GM18502 (cell line): ENCODE measurements around the gene CTBP1.

Source experiments
- ATAC-seq: cut with Tn5 transposase; IDR thresholded peaks from one replicate; pipeline ENCODE4 v1.9.1; 2021; ENCODE audit warnings: mild to moderate bottlenecking; ENCODE audit not compliant: unreplicated experiment, poor library complexity

CTBP1 gene

GRCh38 chr4:1226144-1226481, 22.8 kb downstream of the CTBP1 start:
- no peak for ATAC-seq

- no peak for ATAC-seq
Measured at GRCh38 chr4:1225272-1226143, 23.4 kb downstream of the CTBP1 start.

GRCh38 chr4:1223841-1224809, 24.8 kb downstream of the CTBP1 start:
- no peak for ATAC-seq

- no peak for ATAC-seq
Measured at GRCh38 chr4:1222938-1223690, 25.8 kb downstream of the CTBP1 start.

GRCh38 chr4:1222036-1222789, 26.7 kb downstream of the CTBP1 start:
- no peak for ATAC-seq

GRCh38 chr4:1221155-1221870, 27.6 kb downstream of the CTBP1 start:
- ATAC-seq: no peak

GRCh38 chr4:1220566-1220965, 28.4 kb downstream of the CTBP1 start:
- ATAC-seq: no peak

GRCh38 chr4:1219566-1219950, 29.4 kb downstream of the CTBP1 start:
- ATAC-seq: no peak

GRCh38 chr4:1218634-1219565, 30.0 kb downstream of the CTBP1 start:
- peak; percentile 62 for ATAC-seq

GRCh38 chr4:1217366-1217765, 31.6 kb downstream of the CTBP1 start:
- no peak for ATAC-seq

GRCh38 chr4:1216869-1217294, 32.0 kb downstream of the CTBP1 start:
- no peak for ATAC-seq

- no peak for ATAC-seq
Measured at GRCh38 chr4:1216076-1216614, 32.8 kb downstream of the CTBP1 start.

- peak; percentile 61 for ATAC-seq
Measured at GRCh38 chr4:1215141-1216075, 33.5 kb downstream of the CTBP1 start.

- no peak for ATAC-seq
Measured at GRCh38 chr4:1214101-1215095, 34.5 kb downstream of the CTBP1 start.

- ATAC-seq: no peak
Measured at GRCh38 chr4:1213336-1213995, 35.5 kb downstream of the CTBP1 start.
